HepG2 (cell line): Measurements from ENCODE around the gene ZNF112. TPM values are rescaled to one million over a fixed set of nuclear protein-coding genes. Genes with fewer than 3 reads are reported as not detected.
A peak's percentile ranks its signal among the peaks of the same experiment; 100 is the strongest.

ENCODE experiments used
- CENPT ChIP-seq: sonication (generic); formaldehyde crosslinking; IDR thresholded peaks from 2 replicates; pipeline ENCODE4 v1.8.0; 2022; ENCODE audit warnings: low read depth, mild to moderate bottlenecking, moderate library complexity, missing genetic modification reagents
- CHD2 ChIP-seq: IDR thresholded peaks from 2 replicates; pipeline ENCODE4 v1.6.1; 2011; ENCODE audit warnings: low read depth, low read length, improper control_type of control experiment
- GABPA ChIP-seq, 2 experiments: IDR thresholded peaks; 2 replicates each; pipeline ENCODE4 v1.6.1; 2011 to 2016; ENCODE audit warnings: low read depth in 2 of 2, low read length in 1 of 2, missing biosample characterization in 1 of 2, missing genetic modification characterization in 1 of 2
- MLLT10 ChIP-seq: sonication (generic); formaldehyde crosslinking; IDR thresholded peaks from 2 replicates; pipeline ENCODE4 v1.4.0; 2020; ENCODE audit warnings: missing genetic modification reagents
- MTERF4 ChIP-seq: sonication (generic); formaldehyde crosslinking; IDR thresholded peaks from 2 replicates; pipeline ENCODE4 v1.8.0; 2023; ENCODE audit warnings: mild to moderate bottlenecking, missing genetic modification reagents
- NCOA1 ChIP-seq: sonication (generic); formaldehyde crosslinking; IDR thresholded peaks from 2 replicates; pipeline ENCODE4 v1.9.0; 2021; ENCODE audit warnings: missing genetic modification reagents
- NR2F1 ChIP-seq, 2 experiments: fragments of 450-650 bp in 1 of 2; formaldehyde crosslinking in 1 of 2; IDR thresholded peaks; 2 replicates each; pipeline versions ENCODE4 v1.5.0 to v1.6.1; 2016 to 2020; ENCODE audit warnings: mild to moderate bottlenecking in 1 of 2, missing compliant biosample characterization in 1 of 2, missing genetic modification reagents in 1 of 2, moderate library complexity in 1 of 2
- RFXAP ChIP-seq: sonication (generic); formaldehyde crosslinking; IDR thresholded peaks from 2 replicates; pipeline ENCODE4 v1.4.0; 2020; ENCODE audit warnings: missing genetic modification reagents, borderline replicate concordance
- YEATS4 ChIP-seq: sonication (generic); formaldehyde crosslinking; IDR thresholded peaks from 2 replicates; pipeline ENCODE4 v1.4.0; 2020; ENCODE audit warnings: missing genetic modification reagents, borderline replicate concordance
- ZNF10 ChIP-seq: sonication (generic); formaldehyde crosslinking; IDR thresholded peaks from 2 replicates; pipeline ENCODE4 v1.4.0; 2020; ENCODE audit warnings: mild to moderate bottlenecking, low read depth, missing genetic modification reagents, borderline replicate concordance
- ZNF317 ChIP-seq: sonication (generic); formaldehyde crosslinking; IDR thresholded peaks from 2 replicates; pipeline ENCODE4 v1.5.0; 2020; ENCODE audit warnings: mild to moderate bottlenecking, missing genetic modification reagents
- ZNF552 ChIP-seq: sonication (generic); formaldehyde crosslinking; IDR thresholded peaks from 2 replicates; pipeline ENCODE4 v1.9.0; 2022; ENCODE audit warnings: missing genetic modification reagents, mild to moderate bottlenecking, borderline replicate concordance
- ZNF569 ChIP-seq: sonication (generic); formaldehyde crosslinking; IDR thresholded peaks from 2 replicates; pipeline ENCODE4 v1.5.0; 2020; ENCODE audit warnings: mild to moderate bottlenecking, missing genetic modification reagents, moderate library complexity, borderline replicate concordance
- ZNF687 ChIP-seq: sonication (generic); formaldehyde crosslinking; IDR thresholded peaks from 2 replicates; pipeline ENCODE4 v1.5.1; 2020; ENCODE audit warnings: mild to moderate bottlenecking, missing genetic modification reagents, moderate library complexity
- polyA plus RNA-seq, 8 experiments: library from polyadenylated mRNA; depleted of rRNA in 3 of 8; stranded (reverse) in 7 of 8; unstranded in 1 of 8; fragments of >200 nt; fragmentation: Illumina TruSeq in 4 of 8; extraction: Trizol in 4 of 8; gene quantifications; 2 replicates each; pipeline versions ENCODE4 v1.2.1 to v1.2.3, GENCODE V29; 2011 to 2016; ENCODE audit warnings: low read depth in 4 of 8, missing spikeins in 1 of 8, mixed read lengths in 1 of 8; ENCODE audit not compliant: insufficient read depth in 1 of 8
- total RNA-seq, 5 experiments: library from RNA; depleted of rRNA; stranded (reverse); fragments of >200 nt; fragmentation: Illumina TruSeq; extraction: Trizol; gene quantifications; 2 replicates each; pipeline ENCODE4 v1.2.3, GENCODE V29; 2016; ENCODE audit warnings: low read depth in 1 of 5
- TF ChIP-seq, protein P1 (sequence below): sonication (generic); formaldehyde crosslinking; IDR thresholded peaks from 2 replicates; pipeline ENCODE4 v1.5.1; 2020; ENCODE audit warnings: missing genetic modification reagents, mild to moderate bottlenecking, borderline replicate concordance
- TF ChIP-seq, protein P2 (sequence below): IDR thresholded peaks from 2 replicates; pipeline ENCODE4 v1.6.1; 2012; ENCODE audit warnings: inconsistent platforms
- TF ChIP-seq, protein P3 (sequence below): sonication (generic); formaldehyde crosslinking; IDR thresholded peaks from 2 replicates; pipeline ENCODE4 v1.5.0; 2020; ENCODE audit warnings: missing genetic modification reagents

ZNF112 gene
- total and polyA plus RNA-seq, 2 of the 13 experiments (the other 11 are each of a cell fraction or from before 2014, with no cell fraction given): 1.8 to 3.6 TPM

GRCh38 chr19:44356383-44357111 lies at the start of gene ZNF112 (continued):
- TF ChIP-seq ZNF10: no peak
- no peak for TF ChIP-seq MLLT10 (CRISPR knock-in tag)
- 0 out of 2 replicates have a peak, but pooled peaks have one; percentile 15 for TF ChIP-seq ZNF317 (CRISPR knock-in tag)
- peak; percentile 76 for TF ChIP-seq YEATS4
- 0 out of 2 replicates have a peak, but pooled peaks have one; percentile 42 for TF ChIP-seq NCOA1
- TF ChIP-seq CENPT (CRISPR knock-in tag): no peak
- TF ChIP-seq, protein P1, sequence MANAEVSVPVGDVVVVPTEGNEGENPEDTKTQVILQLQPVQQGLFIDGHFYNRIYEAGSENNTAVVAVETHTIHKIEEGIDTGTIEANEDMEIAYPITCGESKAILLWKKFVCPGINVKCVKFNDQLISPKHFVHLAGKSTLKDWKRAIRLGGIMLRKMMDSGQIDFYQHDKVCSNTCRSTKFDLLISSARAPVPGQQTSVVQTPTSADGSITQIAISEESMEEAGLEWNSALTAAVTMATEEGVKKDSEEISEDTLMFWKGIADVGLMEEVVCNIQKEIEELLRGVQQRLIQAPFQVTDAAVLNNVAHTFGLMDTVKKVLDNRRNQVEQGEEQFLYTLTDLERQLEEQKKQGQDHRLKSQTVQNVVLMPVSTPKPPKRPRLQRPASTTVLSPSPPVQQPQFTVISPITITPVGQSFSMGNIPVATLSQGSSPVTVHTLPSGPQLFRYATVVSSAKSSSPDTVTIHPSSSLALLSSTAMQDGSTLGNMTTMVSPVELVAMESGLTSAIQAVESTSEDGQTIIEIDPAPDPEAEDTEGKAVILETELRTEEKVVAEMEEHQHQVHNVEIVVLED (CRISPR knock-in tag): peak; percentile 80
- TF ChIP-seq, protein P2, sequence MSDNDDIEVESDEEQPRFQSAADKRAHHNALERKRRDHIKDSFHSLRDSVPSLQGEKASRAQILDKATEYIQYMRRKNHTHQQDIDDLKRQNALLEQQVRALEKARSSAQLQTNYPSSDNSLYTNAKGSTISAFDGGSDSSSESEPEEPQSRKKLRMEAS: no peak
- no peak for TF ChIP-seq ZNF552 (CRISPR knock-in tag)
- TF ChIP-seq ZNF569 (CRISPR knock-in tag): no peak
- TF ChIP-seq NR2F1 (CRISPR knock-in tag; IDR thresholded peaks at IDR 0.05): no peak
- peak; percentile 60; the same call in 1 of the 2 replicates for TF ChIP-seq RFXAP (CRISPR knock-in tag)
- peak; percentile 64 for TF ChIP-seq ZNF687
- no peak for TF ChIP-seq MTERF4 (CRISPR knock-in tag)
- TF ChIP-seq GABPA (IDR thresholded peaks at IDR 0.05; ENCODE audit: low read depth, low read length): peak; percentile 89
- TF ChIP-seq GABPA (CRISPR knock-in tag; IDR thresholded peaks at IDR 0.05; ENCODE audit: low read depth): peak; percentile 97
- no peak for TF ChIP-seq CHD2
- TF ChIP-seq, protein P3, sequence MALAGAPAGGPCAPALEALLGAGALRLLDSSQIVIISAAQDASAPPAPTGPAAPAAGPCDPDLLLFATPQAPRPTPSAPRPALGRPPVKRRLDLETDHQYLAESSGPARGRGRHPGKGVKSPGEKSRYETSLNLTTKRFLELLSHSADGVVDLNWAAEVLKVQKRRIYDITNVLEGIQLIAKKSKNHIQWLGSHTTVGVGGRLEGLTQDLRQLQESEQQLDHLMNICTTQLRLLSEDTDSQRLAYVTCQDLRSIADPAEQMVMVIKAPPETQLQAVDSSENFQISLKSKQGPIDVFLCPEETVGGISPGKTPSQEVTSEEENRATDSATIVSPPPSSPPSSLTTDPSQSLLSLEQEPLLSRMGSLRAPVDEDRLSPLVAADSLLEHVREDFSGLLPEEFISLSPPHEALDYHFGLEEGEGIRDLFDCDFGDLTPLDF (CRISPR knock-in tag): no peak
